ENCODE measurements around the gene SNX3.

DNA sequence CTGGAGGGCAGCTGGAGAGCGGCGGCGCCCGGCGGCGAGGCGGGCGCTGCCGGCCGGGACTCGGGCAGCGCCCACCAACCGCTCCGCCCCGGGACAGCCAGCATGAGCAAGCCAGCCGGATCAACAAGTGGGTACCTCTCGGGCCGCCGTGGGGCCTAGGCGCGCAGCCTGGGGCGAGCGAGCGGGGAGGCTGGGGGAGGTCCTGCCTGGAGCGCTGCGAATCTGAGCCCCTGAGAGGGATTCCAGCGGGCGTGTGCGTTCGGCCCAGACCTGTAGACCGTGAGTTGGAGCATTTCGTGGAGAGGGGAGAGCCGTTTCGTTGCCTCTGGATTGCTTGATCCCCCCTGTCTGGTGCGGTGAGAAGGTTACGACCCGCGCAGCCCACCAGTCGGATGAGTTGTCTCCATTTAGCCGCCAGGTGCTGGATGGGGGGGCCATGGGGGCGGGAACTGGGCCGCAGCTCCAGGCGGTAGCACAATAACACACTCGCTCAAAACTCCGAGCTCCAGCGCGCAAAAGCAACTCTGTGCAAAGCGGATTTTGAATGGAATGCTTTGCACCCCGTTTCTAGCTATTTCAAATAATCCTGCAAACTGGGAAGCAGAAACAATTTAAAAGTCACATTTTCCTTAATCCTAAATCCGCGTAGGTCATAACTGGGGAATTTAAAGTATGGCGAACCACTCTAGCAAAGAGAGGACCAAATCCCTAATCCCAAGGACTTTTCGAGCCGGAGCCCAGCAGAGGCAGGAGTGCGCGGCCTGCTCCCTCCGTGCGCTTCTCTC lies 94.0 kb downstream of the SNX3 start:
- TF ChIP-seq CTCF (IDR thresholded peaks at IDR 0.05) (no peak), POLR2A (IDR thresholded peaks at IDR 0.05) (no peak)

Data from adrenal gland (tissue), 5 donors.